Measurements from ENCODE around the gene VPS45.

The VPS45 gene

GRCh38 chr1:150192012-150192411, 124.4 kb downstream of the VPS45 start:
- DNase-seq (ENCODE audit: low read depth in 2 of 2): no peak

DNA sequence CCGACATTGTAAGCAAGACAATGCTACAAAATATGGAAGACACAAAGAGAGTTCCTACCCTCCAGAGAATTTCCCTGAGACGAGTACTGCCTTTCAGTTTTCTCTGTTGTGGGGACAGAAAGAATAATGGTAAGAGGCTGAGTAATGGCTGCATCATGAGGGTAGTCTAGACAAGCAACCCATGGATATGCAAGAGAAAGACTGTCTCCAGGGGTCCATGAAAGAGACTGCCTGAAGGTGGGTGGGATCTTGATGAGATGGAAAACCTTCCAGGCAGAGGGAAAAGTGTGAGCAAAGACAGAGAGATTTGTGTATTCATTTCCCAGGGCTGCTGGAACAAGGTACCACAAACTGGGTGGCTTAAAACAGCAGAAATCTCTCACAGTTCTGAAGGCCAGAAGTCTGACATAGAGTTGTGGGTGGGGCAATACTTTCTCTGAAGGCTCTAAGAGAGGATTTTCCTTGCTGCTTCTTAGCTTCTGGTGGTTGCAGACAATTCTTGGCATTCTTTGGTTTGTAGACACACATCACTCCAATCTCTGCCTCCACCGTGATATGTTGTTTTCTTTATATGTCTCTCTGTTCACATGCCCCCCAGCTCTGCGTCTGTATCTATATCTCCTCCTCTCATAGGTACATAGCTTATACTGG, 126.9 kb downstream of the VPS45 start:
- no peak for DNase-seq (ENCODE audit: low read depth in 2 of 2)
